Choroid plexus epithelial cell (primary cell): Measurements from ENCODE around the gene VSIG10L2.

Source experiments
- DNase-seq: peaks from one replicate; pipeline ENCODE4 v3.0.0-alpha.2; 2010; ENCODE audit warnings: low read depth
- H3K4me3 ChIP-seq: 2 replicates; pipeline ENCODE4 v1.5.1; 2011; ENCODE audit warnings: low read depth, mild to moderate bottlenecking, control low read depth, low read length, moderate library complexity
- CTCF ChIP-seq: conservative IDR thresholded peaks from 2 replicates; pipeline ENCODE4 v1.5.1; 2011; ENCODE audit warnings: low read depth, mild to moderate bottlenecking, control low read depth, inconsistent platforms, low read length, moderate library complexity

VSIG10L2 gene

GRCh38 chr11:125990244-125990643 lies 44.4 kb downstream of the VSIG10L2 start:
- TF ChIP-seq CTCF, result no peak
- peak; percentile 71 for DNase-seq
- no peak overlapping the region for H3K4me3 ChIP-seq

- DNase-seq, result no peak
- no peak for TF ChIP-seq CTCF
- H3K4me3 ChIP-seq, result no peak overlapping the region
Measured at GRCh38 chr11:125992893-125993292, 47.0 kb downstream of the VSIG10L2 start.

- TF ChIP-seq CTCF, result no peak
- DNase-seq, result no peak
- no peak overlapping the region for H3K4me3 ChIP-seq
Measured at GRCh38 chr11:125994509-125994908, 48.7 kb downstream of the VSIG10L2 start.

- DNase-seq, result no peak
- no peak overlapping the region for H3K4me3 ChIP-seq
- no peak for TF ChIP-seq CTCF
Measured at GRCh38 chr11:125995313-125995712, 49.5 kb downstream of the VSIG10L2 start.

- H3K4me3 ChIP-seq, result no peak overlapping the region
- DNase-seq, result no peak
- TF ChIP-seq CTCF, result no peak
Measured at GRCh38 chr11:125998267-125998666, 52.4 kb downstream of the VSIG10L2 start.

- no peak for DNase-seq
- no peak overlapping the region for H3K4me3 ChIP-seq
- TF ChIP-seq CTCF, result no peak
Measured at GRCh38 chr11:125999234-125999880, 53.5 kb downstream of the VSIG10L2 start.

- no peak for DNase-seq
Measured at GRCh38 chr11:126002181-126002580, 56.3 kb downstream of the VSIG10L2 start.

More at GRCh38 chr11:126002181-126002580, 56.3 kb downstream of the VSIG10L2 start:
- TF ChIP-seq CTCF, result no peak
- H3K4me3 ChIP-seq, result no peak overlapping the region
